ENCODE data around the gene TTC32.

Gene TTC32

DNA sequence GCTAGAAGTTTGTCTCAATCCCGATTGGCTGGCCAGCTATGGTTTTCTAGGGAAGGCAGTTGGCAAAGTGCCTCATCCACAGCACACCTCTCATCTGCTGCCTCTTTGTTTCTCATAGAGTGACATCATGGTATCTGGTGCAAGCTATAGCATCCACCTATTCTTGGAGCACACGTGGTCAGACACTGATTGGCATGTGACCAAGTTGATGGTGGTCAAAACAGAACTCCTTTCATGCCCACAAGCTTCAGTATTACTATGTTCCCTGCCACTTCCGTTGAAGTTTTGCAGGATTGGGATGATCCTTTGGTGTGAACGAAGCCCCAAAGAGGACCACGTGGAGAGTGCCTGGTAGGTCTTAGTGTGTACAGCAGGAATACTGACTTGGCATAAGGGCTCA is 28.8 kb downstream of the TTC32 start:
- TF ChIP-seq, protein P1, sequence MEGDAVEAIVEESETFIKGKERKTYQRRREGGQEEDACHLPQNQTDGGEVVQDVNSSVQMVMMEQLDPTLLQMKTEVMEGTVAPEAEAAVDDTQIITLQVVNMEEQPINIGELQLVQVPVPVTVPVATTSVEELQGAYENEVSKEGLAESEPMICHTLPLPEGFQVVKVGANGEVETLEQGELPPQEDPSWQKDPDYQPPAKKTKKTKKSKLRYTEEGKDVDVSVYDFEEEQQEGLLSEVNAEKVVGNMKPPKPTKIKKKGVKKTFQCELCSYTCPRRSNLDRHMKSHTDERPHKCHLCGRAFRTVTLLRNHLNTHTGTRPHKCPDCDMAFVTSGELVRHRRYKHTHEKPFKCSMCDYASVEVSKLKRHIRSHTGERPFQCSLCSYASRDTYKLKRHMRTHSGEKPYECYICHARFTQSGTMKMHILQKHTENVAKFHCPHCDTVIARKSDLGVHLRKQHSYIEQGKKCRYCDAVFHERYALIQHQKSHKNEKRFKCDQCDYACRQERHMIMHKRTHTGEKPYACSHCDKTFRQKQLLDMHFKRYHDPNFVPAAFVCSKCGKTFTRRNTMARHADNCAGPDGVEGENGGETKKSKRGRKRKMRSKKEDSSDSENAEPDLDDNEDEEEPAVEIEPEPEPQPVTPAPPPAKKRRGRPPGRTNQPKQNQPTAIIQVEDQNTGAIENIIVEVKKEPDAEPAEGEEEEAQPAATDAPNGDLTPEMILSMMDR (IDR thresholded peaks at IDR 0.05), result no peak
- DNase-seq (ENCODE audit: low spot score), result peak; percentile 36
- H3K27ac ChIP-seq, result no peak overlapping the region
- H3K4me3 ChIP-seq, result no peak overlapping the region

DNA sequence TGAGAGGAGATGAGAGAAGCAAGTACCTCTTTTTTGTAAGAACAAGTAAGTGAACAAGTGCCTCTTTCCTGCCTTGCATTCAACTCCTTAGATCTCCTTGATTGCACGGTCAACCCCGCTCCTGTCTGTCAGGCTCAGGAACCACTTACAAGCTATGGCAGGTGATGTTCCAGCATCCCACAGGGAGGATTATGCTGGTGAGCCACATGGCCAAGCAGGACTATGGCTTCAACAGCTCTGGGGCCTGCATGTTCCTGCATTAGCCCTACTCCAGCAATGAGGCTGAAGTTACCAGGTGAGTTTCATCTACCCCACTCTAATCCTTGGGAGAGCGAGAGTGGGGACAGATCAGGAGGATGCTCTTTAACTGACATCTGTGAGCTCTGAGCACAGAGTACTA is 29.5 kb downstream of the TTC32 start:
- TF ChIP-seq, protein P1 (IDR thresholded peaks at IDR 0.05), result no peak
- Histone ChIP-seq H3K4me3 (no peak overlapping the region), H3K27ac (no peak overlapping the region)
- peak; percentile 26 for DNase-seq (ENCODE audit: low spot score)

DNA sequence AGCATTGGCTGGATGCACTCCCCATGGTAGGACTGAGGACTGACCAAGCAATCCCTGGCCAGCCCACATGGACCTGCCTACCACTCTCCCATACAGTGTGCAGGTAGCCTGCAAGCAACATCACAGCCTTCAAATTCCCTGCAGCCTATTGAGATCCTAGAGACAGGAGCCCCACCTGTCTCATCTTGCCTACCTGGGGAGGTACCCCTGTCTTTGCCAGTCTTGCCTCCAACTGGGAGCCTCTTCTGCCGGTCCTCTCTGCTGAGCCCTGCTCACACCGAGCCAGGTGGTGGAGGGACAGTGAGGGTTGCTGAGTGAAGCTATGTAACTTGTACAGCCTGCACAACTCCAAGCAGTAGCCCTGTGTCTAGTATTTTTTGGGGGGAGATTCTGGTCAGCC is 29.9 kb downstream of the TTC32 start:
- H3K4me3 ChIP-seq, result no peak overlapping the region
- TF ChIP-seq, protein P1 (IDR thresholded peaks at IDR 0.05), result no peak
- H3K27ac ChIP-seq, result no peak overlapping the region
- no peak for DNase-seq (ENCODE audit: low spot score)

DNA sequence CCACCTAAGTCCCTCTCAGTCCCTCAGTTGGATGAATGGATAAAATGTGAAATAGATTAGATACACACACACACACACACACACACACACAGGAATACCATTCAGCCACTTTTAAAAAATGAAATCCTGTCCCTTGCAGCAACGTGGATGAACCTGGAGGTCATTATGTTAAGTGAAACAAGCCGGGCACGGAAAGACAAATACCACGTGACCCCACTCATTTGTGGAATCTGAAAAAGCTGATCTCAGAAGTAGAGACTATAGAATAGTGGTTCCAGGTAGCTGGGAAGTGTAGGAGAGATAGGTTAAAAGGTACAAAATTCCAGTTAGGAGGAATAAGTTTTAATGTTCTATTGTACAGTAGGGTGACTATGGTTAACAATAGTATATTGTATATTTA is 31.0 kb downstream of the TTC32 start:
- Histone ChIP-seq H3K27ac (no peak overlapping the region), H3K4me3 (no peak overlapping the region)
- DNase-seq (ENCODE audit: low spot score), result no peak
- TF ChIP-seq, protein P1 (IDR thresholded peaks at IDR 0.05), result no peak

DNA sequence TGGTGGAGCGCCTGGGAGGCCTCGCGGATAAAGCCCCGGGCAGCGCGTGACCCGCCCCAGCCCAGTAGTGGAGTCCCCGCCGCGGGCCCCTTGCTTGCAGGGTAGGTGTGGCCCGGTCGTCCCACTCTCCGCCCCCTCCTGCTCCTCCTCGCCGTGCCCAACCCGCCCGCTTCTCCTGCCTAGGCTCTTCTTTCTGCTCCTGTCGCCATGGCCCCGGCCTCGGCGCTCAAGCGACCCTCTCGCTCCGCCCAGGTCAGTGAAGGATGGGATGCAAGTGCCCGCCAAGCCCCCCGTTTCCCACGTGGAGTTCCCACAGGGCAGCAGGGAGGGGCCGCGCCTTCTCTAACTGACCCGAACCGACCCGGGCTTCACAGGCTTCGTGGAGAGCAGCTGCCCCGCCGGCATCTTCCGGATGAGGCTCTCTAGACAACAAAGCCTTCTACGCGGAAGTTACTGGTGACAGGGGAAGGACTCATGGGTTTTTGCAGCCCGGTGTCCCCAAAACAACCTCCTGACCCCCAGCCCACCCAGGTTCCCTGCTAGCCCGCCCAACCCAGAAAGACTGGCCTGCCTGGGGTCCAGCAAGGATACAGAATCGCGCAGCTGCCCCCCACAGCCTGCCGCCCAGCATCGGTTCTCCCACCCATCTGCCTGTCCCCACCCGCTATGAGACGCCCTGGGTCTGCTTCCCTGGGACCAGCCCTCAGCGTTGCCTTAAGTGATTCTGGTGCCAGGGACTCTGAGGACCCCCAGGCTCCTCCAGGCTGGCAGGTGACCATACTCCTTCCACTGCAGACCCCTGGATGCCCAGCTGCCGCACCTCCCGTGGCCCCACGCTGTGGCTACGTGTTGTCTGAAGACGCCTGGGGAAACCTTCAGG is 32.8 kb downstream of the TTC32 start:
- no peak for DNase-seq (ENCODE audit: low spot score)

DNA sequence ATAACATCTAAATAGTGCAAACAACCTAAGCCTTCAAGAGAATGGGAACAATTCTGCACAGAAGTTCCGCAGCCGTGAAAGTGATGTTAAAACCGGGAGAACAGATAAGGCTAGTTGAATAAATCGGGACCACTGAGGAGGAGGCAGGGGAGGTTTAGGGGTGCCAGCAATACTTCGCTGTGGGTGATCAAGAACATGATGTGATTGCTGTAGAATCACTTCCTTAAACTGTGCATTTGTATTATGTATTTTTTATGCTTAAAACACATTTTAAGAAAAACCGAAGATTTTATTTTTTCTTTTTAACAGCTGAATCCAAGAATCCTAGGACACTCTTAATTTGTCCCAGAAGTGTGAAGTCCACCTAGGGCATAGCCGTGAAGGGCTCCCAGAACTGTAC is 33.6 kb downstream of the TTC32 start:
- TF ChIP-seq, protein P1 (IDR thresholded peaks at IDR 0.05), result no peak
- no peak for DNase-seq (ENCODE audit: low spot score)
- peak overlapping the region; percentile 69 for H3K4me3 ChIP-seq
- H3K27ac ChIP-seq, result no peak overlapping the region

More for the DNA sequence above, 32.8 kb downstream of the TTC32 start:
- H3K27ac ChIP-seq, result no peak overlapping the region
- TF ChIP-seq, protein P1 (IDR thresholded peaks at IDR 0.05), result no peak
- H3K4me3 ChIP-seq, result peak overlapping the region; percentile 69

DNA sequence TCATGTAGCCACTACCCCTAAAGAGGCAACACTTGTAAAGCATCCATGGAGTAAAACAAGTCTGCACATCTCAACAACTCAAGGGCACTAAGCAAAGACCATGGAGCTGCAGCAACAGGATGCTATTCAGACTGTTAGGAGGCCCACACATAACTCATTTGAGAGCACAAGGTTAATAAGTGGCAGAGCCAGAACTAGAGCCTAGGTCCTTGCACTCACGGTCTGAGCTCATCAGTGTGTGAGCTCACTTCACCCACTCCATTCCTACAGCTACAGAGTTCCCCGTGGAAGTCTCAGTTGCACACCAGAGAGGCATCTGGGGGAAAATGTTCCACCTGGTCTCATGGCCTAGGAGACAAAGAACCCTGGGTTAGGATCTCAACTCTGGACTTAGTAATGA is 35.0 kb downstream of the TTC32 start:
- no peak overlapping the region for H3K4me3 ChIP-seq

More for the DNA sequence above, 35.0 kb downstream of the TTC32 start:
- H3K27ac ChIP-seq, result no peak overlapping the region
- TF ChIP-seq, protein P1 (IDR thresholded peaks at IDR 0.05), result no peak
- DNase-seq (ENCODE audit: low spot score), result no peak
